WTC11 (cell line): Measurements from ENCODE around the gene IL1R1.

Experiments
- FOXK1 ChIP-seq: sonication (generic); formaldehyde crosslinking; IDR thresholded peaks from 2 replicates; pipeline ENCODE4 v1.8.0; 2022; ENCODE audit warnings: mild to moderate bottlenecking, moderate library complexity, missing genetic modification reagents
- GTF2I ChIP-seq: fragments of 250-450 bp; sonication (Bioruptor Pico); conservative IDR thresholded peaks from 2 replicates; pipeline ENCODE4 v1.4.0; 2021; ENCODE audit warnings: mild to moderate bottlenecking
- KAT7 ChIP-seq: sonication (generic); formaldehyde crosslinking; IDR thresholded peaks from 2 replicates; pipeline ENCODE4 v1.8.1; 2023; ENCODE audit warnings: missing genetic modification reagents, mild to moderate bottlenecking, borderline replicate concordance
- NR1H2 ChIP-seq: sonication (generic); formaldehyde crosslinking; IDR thresholded peaks from 2 replicates; pipeline ENCODE4 v1.9.0; 2021; ENCODE audit warnings: mild to moderate bottlenecking, moderate library complexity, missing genetic modification reagents
- TEAD1 ChIP-seq: sonication (generic); formaldehyde crosslinking; IDR thresholded peaks from 2 replicates; pipeline ENCODE4 v1.8.0; 2022; ENCODE audit warnings: mild to moderate bottlenecking, missing genetic modification reagents
- TEAD4 ChIP-seq: sonication (generic); formaldehyde crosslinking; IDR thresholded peaks from 2 replicates; pipeline ENCODE4 v1.8.0; 2022; ENCODE audit warnings: mild to moderate bottlenecking, missing genetic modification reagents
- ZNF317 ChIP-seq: sonication (generic); formaldehyde crosslinking; IDR thresholded peaks from 2 replicates; pipeline ENCODE4 v1.8.1; 2023; ENCODE audit warnings: low read depth, mild to moderate bottlenecking, moderate library complexity, missing genetic modification reagents, borderline replicate concordance
- TF ChIP-seq, protein P1 (sequence below): sonication (generic); formaldehyde crosslinking; IDR thresholded peaks from 2 replicates; pipeline ENCODE4 v1.8.0; 2022; ENCODE audit warnings: mild to moderate bottlenecking, missing genetic modification reagents
- TF ChIP-seq, protein P2 (sequence below): fragments of 200-600 bp; IDR thresholded peaks from 2 replicates; pipeline ENCODE4 v1.8.0; 2022; ENCODE audit warnings: antibody characterized with exemption

DNA sequence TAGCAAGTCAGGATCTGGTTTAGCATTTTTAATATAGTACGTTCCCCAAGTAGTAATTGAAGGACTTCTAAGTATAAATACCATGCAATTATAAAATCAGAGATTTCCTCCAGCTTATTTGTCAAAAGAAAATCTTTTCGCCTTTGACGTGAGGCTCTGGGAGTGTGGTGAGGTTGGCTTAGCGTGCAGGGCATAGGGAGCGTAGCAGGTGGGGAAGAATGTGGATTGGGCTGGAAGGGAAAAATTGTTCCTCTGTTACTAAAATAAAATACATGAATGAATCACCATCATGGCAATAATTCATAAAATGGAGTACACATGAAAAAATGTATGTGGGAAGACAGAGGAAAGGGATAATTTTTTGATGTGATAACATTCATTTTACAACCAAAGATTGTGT is 38.8 kb downstream of the IL1R1 start:
- TF ChIP-seq ZNF317 = no peak
- no peak for TF ChIP-seq NR1H2 (CRISPR knock-in tag)
- TF ChIP-seq TEAD4 (CRISPR knock-in tag) = no peak
- TF ChIP-seq TEAD1 = no peak
- TF ChIP-seq GTF2I (CRISPR knock-in tag) = no peak
- TF ChIP-seq, protein P1, sequence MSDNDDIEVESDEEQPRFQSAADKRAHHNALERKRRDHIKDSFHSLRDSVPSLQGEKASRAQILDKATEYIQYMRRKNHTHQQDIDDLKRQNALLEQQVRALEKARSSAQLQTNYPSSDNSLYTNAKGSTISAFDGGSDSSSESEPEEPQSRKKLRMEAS (CRISPR knock-in tag) = no peak
- TF ChIP-seq FOXK1 (CRISPR knock-in tag) = no peak
- TF ChIP-seq, protein P2, sequence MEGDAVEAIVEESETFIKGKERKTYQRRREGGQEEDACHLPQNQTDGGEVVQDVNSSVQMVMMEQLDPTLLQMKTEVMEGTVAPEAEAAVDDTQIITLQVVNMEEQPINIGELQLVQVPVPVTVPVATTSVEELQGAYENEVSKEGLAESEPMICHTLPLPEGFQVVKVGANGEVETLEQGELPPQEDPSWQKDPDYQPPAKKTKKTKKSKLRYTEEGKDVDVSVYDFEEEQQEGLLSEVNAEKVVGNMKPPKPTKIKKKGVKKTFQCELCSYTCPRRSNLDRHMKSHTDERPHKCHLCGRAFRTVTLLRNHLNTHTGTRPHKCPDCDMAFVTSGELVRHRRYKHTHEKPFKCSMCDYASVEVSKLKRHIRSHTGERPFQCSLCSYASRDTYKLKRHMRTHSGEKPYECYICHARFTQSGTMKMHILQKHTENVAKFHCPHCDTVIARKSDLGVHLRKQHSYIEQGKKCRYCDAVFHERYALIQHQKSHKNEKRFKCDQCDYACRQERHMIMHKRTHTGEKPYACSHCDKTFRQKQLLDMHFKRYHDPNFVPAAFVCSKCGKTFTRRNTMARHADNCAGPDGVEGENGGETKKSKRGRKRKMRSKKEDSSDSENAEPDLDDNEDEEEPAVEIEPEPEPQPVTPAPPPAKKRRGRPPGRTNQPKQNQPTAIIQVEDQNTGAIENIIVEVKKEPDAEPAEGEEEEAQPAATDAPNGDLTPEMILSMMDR = no peak
- TF ChIP-seq KAT7 (CRISPR knock-in tag) = no peak
